Mesothelial cell of epicardium (in vitro differentiated cells): Measurements from ENCODE around the gene CEP128. TPM values are rescaled to one million over a fixed set of nuclear protein-coding genes. Genes with fewer than 3 reads are reported as not detected.

Experiments used
- DNase-seq, 2 experiments: peaks; one replicate each; pipeline ENCODE4 v3.0.0; 2021; ENCODE audit warnings: low spot score in 2 of 2; ENCODE audit not compliant: unreplicated experiment in 2 of 2
- H3K27ac Mint-ChIP-seq: 2 replicates; pipeline ENCODE4 v1.8.0; 2021; ENCODE audit warnings: mixed read lengths
- H3K27me3 Mint-ChIP-seq: 2 replicates; pipeline ENCODE4 v1.8.0; 2021; ENCODE audit warnings: low read depth, mixed read lengths
- H3K36me3 Mint-ChIP-seq: 2 replicates; pipeline ENCODE4 v1.8.0; 2021; ENCODE audit warnings: mixed read lengths
- H3K4me1 Mint-ChIP-seq: 2 replicates; pipeline ENCODE4 v1.8.0; 2021; ENCODE audit warnings: mixed read lengths
- H3K4me3 Mint-ChIP-seq: 2 replicates; pipeline ENCODE4 v1.8.0; 2021; ENCODE audit warnings: mild to moderate bottlenecking, moderate library complexity, mixed read lengths
- H3K9me3 Mint-ChIP-seq: 2 replicates; pipeline ENCODE4 v1.8.0; 2021; ENCODE audit warnings: mixed read lengths
- CTCF ChIP-seq: fragments of 200-600 bp; sonication (generic); IDR thresholded peaks from one replicate; pipeline ENCODE4 v1.5.0; 2021; ENCODE audit warnings: antibody characterized with exemption; ENCODE audit not compliant: unreplicated experiment
- total RNA-seq: library from RNA; stranded (reverse); gene quantifications from 3 replicates; pipeline ENCODE4 v1.2.1, GENCODE V29; 2021

Gene CEP128
- total RNA-seq, 1 donor from 2014 or later: 14.8 TPM

GRCh38 chr14:80784820-80785219 is 156.7 kb downstream of the CEP128 start:
- Mint-ChIP-seq H3K4me1 (peaks cover 4% of the 10 kb centered on the region), H3K27me3 (no peaks in the 10 kb centered on the region), H3K9me3 (no peaks in the 10 kb centered on the region), H3K4me3 (no peak overlapping the region), H3K27ac (no peak overlapping the region), H3K36me3 (peaks cover 6% of the 10 kb centered on the region)
- DNase-seq: no peak
- no peak for TF ChIP-seq CTCF

GRCh38 chr14:80781972-80782367 is 159.6 kb downstream of the CEP128 start:
- Mint-ChIP-seq H3K36me3 (peaks cover 6% of the 10 kb centered on the region), H3K9me3 (no peaks in the 10 kb centered on the region), H3K4me1 (no peaks in the 10 kb centered on the region), H3K27me3 (no peaks in the 10 kb centered on the region), H3K27ac (no peak overlapping the region), H3K4me3 (no peak overlapping the region)
- no peak for DNase-seq
- no peak for TF ChIP-seq CTCF

GRCh38 chr14:80780500-80780899 is 161.0 kb downstream of the CEP128 start:
- H3K27ac Mint-ChIP-seq: no peak overlapping the region
- peaks cover 6% of the 10 kb centered on the region for H3K36me3 Mint-ChIP-seq
- no peak for DNase-seq
- no peaks in the 10 kb centered on the region for H3K9me3 Mint-ChIP-seq
- H3K4me3 Mint-ChIP-seq: no peak overlapping the region
- H3K4me1 Mint-ChIP-seq: no peaks in the 10 kb centered on the region
- no peak for TF ChIP-seq CTCF
- H3K27me3 Mint-ChIP-seq: no peaks in the 10 kb centered on the region

GRCh38 chr14:80776657-80777056 is 164.9 kb downstream of the CEP128 start:
- DNase-seq: no peak
- no peaks in the 10 kb centered on the region for H3K4me1 Mint-ChIP-seq
- H3K4me3 Mint-ChIP-seq: no peak overlapping the region
- H3K36me3 Mint-ChIP-seq: no peaks in the 10 kb centered on the region
- H3K9me3 Mint-ChIP-seq: no peaks in the 10 kb centered on the region
- no peak for TF ChIP-seq CTCF
- no peak overlapping the region for H3K27ac Mint-ChIP-seq
- no peaks in the 10 kb centered on the region for H3K27me3 Mint-ChIP-seq

GRCh38 chr14:80776186-80776585 is 165.4 kb downstream of the CEP128 start:
- no peak overlapping the region for H3K4me3 Mint-ChIP-seq
- no peak for TF ChIP-seq CTCF
- no peaks in the 10 kb centered on the region for H3K27me3 Mint-ChIP-seq
- H3K36me3 Mint-ChIP-seq: no peaks in the 10 kb centered on the region
- no peak overlapping the region for H3K27ac Mint-ChIP-seq
- H3K9me3 Mint-ChIP-seq: no peaks in the 10 kb centered on the region
- DNase-seq: no peak
- no peaks in the 10 kb centered on the region for H3K4me1 Mint-ChIP-seq

GRCh38 chr14:80772504-80772903 is 169.0 kb downstream of the CEP128 start:
- no peak overlapping the region for H3K27ac Mint-ChIP-seq
- TF ChIP-seq CTCF: no peak
- no peaks in the 10 kb centered on the region for H3K9me3 Mint-ChIP-seq
- no peaks in the 10 kb centered on the region for H3K27me3 Mint-ChIP-seq
- H3K4me3 Mint-ChIP-seq: no peak overlapping the region
- peaks cover under 1% of the 10 kb centered on the region for H3K4me1 Mint-ChIP-seq
- H3K36me3 Mint-ChIP-seq: no peaks in the 10 kb centered on the region
- DNase-seq: no peak
